Activated CD4-positive, CD25-positive, alpha-beta regulatory T cell treated with anti-CD3 and anti-CD28 coated beads, Interleukin-2, amount 50 U/mL, for 24 hours (primary cell): Measurements from ENCODE around the gene PPP1R26.
"Not testable (repeated sequence)": the region's sequence is repeated elsewhere in the genome, so short reads cannot be mapped to it uniquely, and the experiment has no call there.

Experiments used
- ATAC-seq, 2 donors: fragments of 150-1000 bp; cut with Tn5 transposase; one replicate each; pipeline ENCODE4 v1.10.0; 2021; ENCODE audit warnings: mild to moderate bottlenecking in 1 of 2, moderate library complexity in 1 of 2

PPP1R26 gene

DNA sequence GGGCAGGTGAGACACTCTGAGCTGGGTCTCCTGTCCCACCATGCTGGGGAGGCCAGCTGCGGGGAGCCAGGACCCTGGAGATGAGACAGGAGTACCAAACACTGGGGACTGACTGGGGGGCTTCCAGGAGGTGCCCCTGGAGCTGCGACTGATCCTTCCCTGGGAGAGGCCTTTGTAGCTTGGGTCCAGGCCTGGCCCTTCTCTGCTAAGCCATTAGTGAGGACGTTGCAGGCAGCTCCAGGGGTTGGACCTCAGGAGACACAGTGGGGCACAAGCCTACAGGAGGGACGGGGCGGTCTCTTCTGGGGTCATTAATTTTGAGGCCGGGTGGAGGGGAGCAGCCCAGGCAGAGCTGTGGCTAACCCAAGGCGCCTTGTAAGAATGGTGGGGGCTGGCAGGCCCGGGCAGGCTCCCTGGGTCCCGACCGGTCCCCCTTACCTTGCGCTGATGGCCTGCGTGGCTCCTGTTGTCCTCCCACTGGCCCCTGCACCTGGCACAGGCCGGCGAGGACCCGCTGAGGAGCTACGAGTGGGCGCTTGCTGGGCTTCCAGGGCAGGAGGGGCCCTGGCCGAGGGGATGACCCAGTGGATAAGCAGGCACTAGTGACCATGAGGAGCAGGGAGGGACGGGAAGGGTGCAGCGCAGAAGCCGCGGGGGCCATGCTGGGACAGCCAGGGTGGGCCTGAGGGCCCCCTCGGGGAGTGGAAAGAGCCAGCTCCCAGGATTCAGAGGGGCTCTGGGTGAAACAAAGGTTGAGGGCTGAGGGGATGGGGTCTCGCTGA, 26.0 kb downstream of the PPP1R26 start:
- no peak for ATAC-seq

GRCh38 chr9:135506327-135507103, 26.9 kb downstream of the PPP1R26 start:
- ATAC-seq, result no peak

DNA sequence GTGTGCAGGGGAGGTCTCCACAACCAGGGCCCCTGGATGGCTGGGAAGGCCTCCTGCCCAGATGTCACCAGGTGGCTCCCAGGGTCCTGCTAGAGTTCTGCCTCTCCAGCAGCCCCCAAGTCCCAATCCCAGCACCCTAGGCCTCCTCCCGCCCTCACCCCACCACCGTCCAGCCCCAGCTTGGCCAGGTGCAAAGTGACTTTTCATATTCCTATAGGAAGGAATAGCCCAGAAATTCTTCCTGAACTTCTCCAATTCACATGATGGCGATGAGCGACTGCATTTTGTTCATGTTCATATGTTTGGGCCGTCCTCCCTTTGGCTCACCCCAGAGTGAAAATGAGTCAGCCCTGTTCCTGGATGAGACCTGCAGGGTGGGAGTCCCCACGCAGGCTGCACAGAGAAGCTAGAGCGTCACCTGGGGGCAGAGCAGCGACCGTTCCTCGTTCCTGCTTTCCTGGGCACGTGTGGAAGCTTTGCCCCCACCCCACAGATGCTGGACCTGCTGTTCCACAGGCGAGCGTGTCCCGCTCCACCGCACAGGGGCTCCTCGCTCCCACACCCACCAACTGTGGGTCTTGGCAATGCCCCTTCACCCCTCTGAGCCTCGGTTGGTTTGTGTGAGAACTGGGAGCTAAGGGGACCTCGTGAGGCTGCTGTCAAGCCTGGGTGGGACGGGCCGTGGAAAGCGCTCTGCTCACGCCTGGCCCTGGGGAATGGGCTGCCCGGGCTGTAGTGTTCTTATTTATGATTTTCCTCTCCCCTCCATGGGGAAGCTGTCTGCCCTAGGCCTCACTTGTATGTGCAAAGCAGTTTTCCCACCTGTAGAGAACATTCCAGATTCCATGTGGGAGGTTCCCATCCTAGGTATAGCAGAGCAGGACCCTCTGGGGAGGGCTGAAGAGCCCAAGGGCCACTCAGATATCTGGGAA, 27.8 kb downstream of the PPP1R26 start:
- no peak for ATAC-seq

- ATAC-seq, result no peak
Measured at GRCh38 chr9:135508211-135508820, 28.7 kb downstream of the PPP1R26 start.

GRCh38 chr9:135509458-135509857, 29.9 kb downstream of the PPP1R26 start:
- no peak for ATAC-seq

GRCh38 chr9:135512241-135512603, 32.6 kb downstream of the PPP1R26 start:
- ATAC-seq, result no peak

GRCh38 chr9:135512904-135513303, 33.3 kb downstream of the PPP1R26 start:
- ATAC-seq, result no peak

DNA sequence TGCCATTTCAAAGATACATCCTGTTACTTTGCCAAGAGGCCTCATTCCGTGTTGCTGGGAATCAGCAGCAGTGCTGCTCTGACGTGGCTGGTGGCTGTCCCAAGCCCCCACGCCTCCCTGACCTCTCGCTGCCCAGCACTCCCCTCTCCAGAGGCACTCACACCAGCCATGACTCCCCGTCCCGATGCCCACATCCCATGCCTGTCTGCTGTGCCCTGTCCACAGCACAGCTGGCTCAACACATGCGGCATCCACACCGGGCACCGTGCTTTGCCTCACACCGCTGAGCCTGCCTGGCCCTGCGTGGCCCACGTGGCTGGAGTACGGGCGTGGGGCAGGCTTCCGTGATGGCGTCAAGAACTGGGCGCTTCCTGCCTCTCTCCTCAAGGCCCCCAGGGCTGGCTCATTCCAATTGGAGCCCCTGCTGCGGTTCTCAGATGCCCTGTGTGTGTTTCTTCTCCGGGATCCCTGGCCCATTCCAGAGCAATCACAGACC, 33.8 kb downstream of the PPP1R26 start:
- ATAC-seq, result no peak

- not testable (repeated sequence) for ATAC-seq
Measured at GRCh38 chr9:135513906-135514305, 34.3 kb downstream of the PPP1R26 start.

DNA sequence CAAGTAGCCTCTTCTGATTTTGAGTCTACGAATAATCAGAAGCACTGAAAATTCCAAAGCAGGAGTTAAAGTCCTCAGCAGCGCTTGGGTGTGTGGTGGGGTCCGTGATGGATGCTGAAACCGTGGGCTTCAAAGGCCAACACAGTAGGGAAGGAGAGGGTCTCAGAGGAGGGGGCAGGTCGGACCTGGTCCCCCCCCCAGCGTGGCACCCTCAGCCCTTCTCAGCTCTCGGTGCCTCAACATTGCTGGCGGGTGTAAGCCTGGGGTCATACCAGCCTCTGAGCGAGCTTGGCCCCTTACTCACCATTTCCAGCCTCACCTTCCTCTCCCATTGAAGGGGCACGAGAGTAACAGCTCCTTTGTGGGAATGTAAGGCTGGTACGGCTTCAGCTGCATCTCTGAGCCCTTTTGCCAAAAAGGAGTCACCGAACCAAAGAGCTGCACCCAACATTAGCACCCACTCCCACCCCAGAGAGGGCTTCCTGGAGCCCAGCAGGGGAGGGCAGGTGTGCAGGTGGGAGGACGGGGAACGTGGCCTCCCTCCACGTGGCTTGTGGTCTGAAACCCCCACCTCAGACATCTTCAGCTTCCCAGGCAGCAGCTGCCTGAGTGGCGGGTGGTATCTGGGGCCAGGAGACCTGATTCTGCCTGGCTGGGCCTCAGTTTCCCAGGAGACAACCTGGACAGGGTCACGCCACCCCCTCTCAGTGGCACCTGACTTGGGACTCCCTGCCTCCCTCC, 34.9 kb downstream of the PPP1R26 start:
- no peak for ATAC-seq

GRCh38 chr9:135515083-135515951, 35.7 kb downstream of the PPP1R26 start:
- no peak for ATAC-seq

DNA sequence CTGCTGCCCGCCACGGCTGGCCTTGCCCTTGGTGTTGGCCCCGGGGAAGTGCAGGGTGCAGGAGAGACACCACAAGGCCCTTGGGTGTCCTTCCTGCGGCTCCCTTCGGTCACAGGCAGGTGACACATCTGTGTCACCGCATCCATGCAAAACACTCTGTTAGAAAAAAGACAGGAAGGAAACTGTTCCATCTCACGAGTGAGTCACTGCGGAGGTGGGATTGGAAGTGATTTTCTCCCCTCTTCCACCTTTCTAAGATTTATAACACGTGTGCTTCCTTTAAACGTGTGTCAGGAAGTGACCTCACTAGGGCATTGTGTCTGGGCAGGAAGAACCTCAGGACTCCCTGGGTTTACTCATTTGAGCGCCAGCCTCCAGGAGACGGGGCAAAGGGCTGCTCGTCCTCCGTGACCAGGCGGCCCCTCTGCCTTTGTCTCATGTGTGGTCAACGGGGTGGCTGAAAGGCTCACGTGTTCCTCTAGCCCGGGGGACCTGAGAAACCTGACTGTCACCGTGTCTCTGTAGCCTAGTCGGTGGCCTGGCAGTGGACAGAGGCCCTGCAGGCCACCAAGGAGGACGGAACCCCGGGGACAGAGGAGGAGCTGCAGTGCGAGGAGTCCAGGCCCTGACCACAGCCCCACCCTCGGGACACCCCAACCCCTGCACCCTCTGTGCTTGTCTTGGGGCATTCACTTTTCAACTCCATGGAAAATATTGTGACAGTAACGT, 36.7 kb downstream of the PPP1R26 start:
- ATAC-seq, result no peak

GRCh38 chr9:135517407-135517822, 37.8 kb downstream of the PPP1R26 start:
- no peak for ATAC-seq

GRCh38 chr9:135519179-135519971, 39.8 kb downstream of the PPP1R26 start:
- ATAC-seq, result no peak

DNA sequence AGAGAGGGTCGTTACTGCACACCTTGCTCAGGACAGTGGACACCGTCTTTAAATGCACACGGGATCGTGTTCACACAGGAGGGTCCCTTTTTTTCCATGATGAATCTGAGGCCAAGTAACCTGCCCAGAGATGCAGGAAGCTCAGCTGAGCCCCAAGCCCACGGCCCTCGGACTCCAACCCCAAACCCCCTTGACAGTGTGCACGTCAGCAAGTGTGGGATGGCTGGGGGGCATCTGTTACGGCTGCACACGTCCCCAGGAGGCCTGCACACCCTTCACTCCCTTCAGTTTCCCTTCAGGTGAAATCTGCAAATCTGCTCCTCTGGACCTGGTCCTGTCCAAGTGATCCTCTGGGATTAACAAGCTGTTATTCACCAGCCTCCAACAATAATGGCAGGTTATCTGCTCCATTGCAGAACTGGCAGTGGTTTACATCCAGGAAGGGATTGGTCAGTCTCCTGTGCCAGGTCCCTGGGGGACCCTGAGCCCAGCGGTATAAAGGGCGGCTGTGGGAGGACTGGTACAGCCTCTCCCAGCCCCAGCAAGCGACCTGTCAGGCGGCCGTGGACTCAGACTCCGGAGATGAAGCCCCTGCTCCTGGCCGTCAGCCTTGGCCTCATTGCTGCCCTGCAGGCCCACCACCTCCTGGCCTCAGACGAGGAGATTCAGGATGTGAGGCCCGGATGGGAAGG, 41.5 kb downstream of the PPP1R26 start, which contains the start of gene LCN1:
TSS of gene LCN1 (plus strand) at position 525 of the 692 bp plus-strand sequence. CDS start at position 583, 58 bp downstream.
- no peak for ATAC-seq

DNA sequence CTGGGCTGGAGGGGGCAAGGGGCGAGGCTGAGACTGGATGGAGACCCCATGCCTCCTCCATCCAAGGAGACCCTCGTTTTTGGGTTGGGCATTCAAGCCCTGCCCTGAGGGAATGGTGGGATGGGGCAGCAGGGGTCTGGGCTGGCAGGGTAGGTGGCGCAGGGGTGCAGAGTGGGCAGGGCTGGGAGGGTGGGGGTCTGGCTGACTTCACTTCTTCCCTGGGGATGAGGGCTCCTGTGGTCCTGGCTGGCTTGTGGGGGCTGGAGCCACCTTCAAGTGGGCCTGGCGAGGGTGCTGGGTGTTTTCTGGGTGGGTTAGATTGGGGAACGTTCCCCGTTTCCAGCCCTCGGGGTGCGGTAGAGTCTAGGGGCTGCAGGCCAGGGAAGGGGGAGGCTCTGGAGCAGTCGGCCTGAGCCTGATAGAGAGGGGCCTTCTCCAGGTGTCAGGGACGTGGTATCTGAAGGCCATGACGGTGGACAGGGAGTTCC, 42.1 kb downstream of the PPP1R26 start:
- ATAC-seq, result no peak

- ATAC-seq, result no peak
Measured at GRCh38 chr9:135522137-135522877, 42.7 kb downstream of the PPP1R26 start.
